NCI-H345 treated with DMSO at 0.1 percent for 48 hours (cell line): ENCODE data around the gene GCAT.

Experiments used
- DNase-seq: peaks from one replicate; lab custom pipeline; 2025; ENCODE audit not compliant: unreplicated experiment; lab: John Stamatoyannopoulos, UW

The GCAT gene

GRCh38 chr22:37807410-37808293 is at the start of gene GCAT:
TSS of gene GCAT (plus strand) at chr22:37807934. CDS start at chr22:37807968, 34 bp downstream.
- DNase-seq: peak; percentile 74

GRCh38 chr22:37758694-37759093 is 49.0 kb upstream of the GCAT start:
- no peak for DNase-seq

- no peak for DNase-seq
Observed at GRCh38 chr22:37759281-37759680, 48.5 kb upstream of the GCAT start.

GRCh38 chr22:37760152-37760551 is 47.6 kb upstream of the GCAT start:
- DNase-seq: no peak

GRCh38 chr22:37762389-37762836 is 45.3 kb upstream of the GCAT start:
- no peak for DNase-seq

- no peak for DNase-seq
Observed at GRCh38 chr22:37763012-37763411, 44.7 kb upstream of the GCAT start.

- no peak for DNase-seq
Observed at GRCh38 chr22:37763652-37764051, 44.1 kb upstream of the GCAT start.

GRCh38 chr22:37764622-37765021 is 43.1 kb upstream of the GCAT start:
- DNase-seq: no peak

- no peak for DNase-seq
Observed at GRCh38 chr22:37765498-37765897, 42.2 kb upstream of the GCAT start.

- DNase-seq: no peak
Observed at GRCh38 chr22:37765953-37766576, 41.7 kb upstream of the GCAT start.

- no peak for DNase-seq
Observed at GRCh38 chr22:37768273-37768672, 39.5 kb upstream of the GCAT start.

GRCh38 chr22:37769056-37769455 is 38.7 kb upstream of the GCAT start:
- DNase-seq: no peak

GRCh38 chr22:37771081-37771480 is 36.7 kb upstream of the GCAT start:
- no peak for DNase-seq

- no peak for DNase-seq
Observed at GRCh38 chr22:37771702-37772427, 35.9 kb upstream of the GCAT start.

- no peak for DNase-seq
Observed at GRCh38 chr22:37774728-37775127, 33.0 kb upstream of the GCAT start.

- no peak for DNase-seq
Observed at GRCh38 chr22:37775785-37776638, 31.7 kb upstream of the GCAT start.

- no peak for DNase-seq
Observed at GRCh38 chr22:37776639-37777005, 31.1 kb upstream of the GCAT start.

- no peak for DNase-seq
Observed at GRCh38 chr22:37777122-37777687, 30.5 kb upstream of the GCAT start.

GRCh38 chr22:37778370-37779009 is 29.2 kb upstream of the GCAT start:
- DNase-seq: no peak

- DNase-seq: no peak
Observed at GRCh38 chr22:37781434-37782059, 26.2 kb upstream of the GCAT start.
